ENCODE data around the gene RPS3. TPM values are rescaled to one million over a fixed set of nuclear protein-coding genes. Genes with fewer than 3 reads are reported as not detected.

The RPS3 gene
- total and polyA plus RNA-seq, 2 donors, result 961 to 2,414 TPM

- H3K27ac ChIP-seq (ENCODE audit: low read depth), result no peak overlapping the region
- DNase-seq (ENCODE audit: extremely low spot score), result no peak
- no peaks in the 10 kb centered on the region for H3K4me1 ChIP-seq (ENCODE audit: insufficient read depth)
- H3K4me3 ChIP-seq (ENCODE audit: low read depth, low read length), result no peak overlapping the region
- no peaks in the 10 kb centered on the region for H3K36me3 ChIP-seq (ENCODE audit: insufficient read depth)
- WGBS, result 89% methylated on average over 27 of the region's 27 CpGs
These were observed 41.9 kb downstream of the RPS3 start for GRCh38 chr11:75440960-75441803.

DNA sequence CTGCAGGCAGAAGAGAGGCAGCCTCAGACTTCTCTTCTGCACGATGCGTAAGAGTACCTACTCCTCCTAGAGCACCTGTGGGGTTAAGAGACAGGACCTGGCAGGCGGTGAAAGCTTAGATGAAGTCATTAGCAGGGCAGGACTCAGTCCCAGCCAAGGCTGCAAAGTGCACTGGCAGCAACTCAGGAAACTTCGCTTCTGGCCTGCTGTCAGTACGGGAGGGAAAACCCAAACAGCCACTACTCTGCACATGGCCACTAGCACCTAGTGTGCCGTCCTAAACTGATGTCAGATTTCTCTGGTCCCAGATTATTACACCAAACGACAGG, 42.5 kb downstream of the RPS3 start:
- DNase-seq (ENCODE audit: extremely low spot score), result no peak
- WGBS, result 78% methylated on average over 7 of the region's 7 CpGs
- Histone ChIP-seq H3K4me1 (ENCODE audit: insufficient read depth) (no peaks in the 10 kb centered on the region), H3K4me3 (ENCODE audit: low read depth, low read length) (no peak overlapping the region), H3K36me3 (ENCODE audit: insufficient read depth) (no peaks in the 10 kb centered on the region), H3K27ac (ENCODE audit: low read depth) (no peak overlapping the region)

GRCh38 chr11:75442161-75442885, 43.0 kb downstream of the RPS3 start:
- Histone ChIP-seq H3K4me3 (ENCODE audit: low read depth, low read length) (no peak overlapping the region), H3K4me1 (ENCODE audit: insufficient read depth) (no peaks in the 10 kb centered on the region), H3K36me3 (ENCODE audit: insufficient read depth) (no peaks in the 10 kb centered on the region), H3K27ac (ENCODE audit: low read depth) (no peak overlapping the region)
- WGBS, result 87% methylated on average over 15 of the region's 15 CpGs
- no peak for DNase-seq (ENCODE audit: extremely low spot score)

DNA sequence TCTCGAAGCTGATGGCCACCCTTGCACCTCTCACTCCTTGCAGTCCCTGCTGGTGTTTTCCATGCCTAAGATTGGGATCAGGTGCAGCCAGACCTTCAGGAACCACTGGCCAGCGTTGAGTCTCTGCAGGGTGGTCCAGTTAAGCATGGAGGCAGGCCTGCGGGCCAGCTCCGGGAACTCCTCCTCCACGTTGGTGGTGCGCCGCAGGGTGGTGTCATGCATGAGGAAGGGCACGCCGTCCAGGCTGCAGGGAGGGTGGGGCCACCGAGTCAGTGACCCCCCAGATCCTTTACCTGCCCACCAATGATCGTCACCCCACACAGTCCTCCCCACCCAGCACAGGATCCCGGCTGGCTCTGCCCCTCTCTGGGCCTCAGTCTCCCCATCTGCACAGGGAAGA, 43.7 kb downstream of the RPS3 start:
- no peak overlapping the region for H3K4me3 ChIP-seq (ENCODE audit: low read depth, low read length)
- no peaks in the 10 kb centered on the region for H3K36me3 ChIP-seq (ENCODE audit: insufficient read depth)
- H3K27ac ChIP-seq (ENCODE audit: low read depth), result no peak overlapping the region
- 85% methylated on average over 12 of the region's 12 CpGs for WGBS
- no peaks in the 10 kb centered on the region for H3K4me1 ChIP-seq (ENCODE audit: insufficient read depth)
- no peak for DNase-seq (ENCODE audit: extremely low spot score)

- H3K36me3 ChIP-seq (ENCODE audit: insufficient read depth), result no peaks in the 10 kb centered on the region
- no peak overlapping the region for H3K27ac ChIP-seq (ENCODE audit: low read depth)
- WGBS, result 7% methylated on average over 6 of the region's 6 CpGs
- no peak for DNase-seq (ENCODE audit: extremely low spot score)
- no peak overlapping the region for H3K4me3 ChIP-seq (ENCODE audit: low read depth, low read length)
- H3K4me1 ChIP-seq (ENCODE audit: insufficient read depth), result no peaks in the 10 kb centered on the region
These were observed 46.1 kb downstream of the RPS3 start for GRCh38 chr11:75445315-75445953.

DNA sequence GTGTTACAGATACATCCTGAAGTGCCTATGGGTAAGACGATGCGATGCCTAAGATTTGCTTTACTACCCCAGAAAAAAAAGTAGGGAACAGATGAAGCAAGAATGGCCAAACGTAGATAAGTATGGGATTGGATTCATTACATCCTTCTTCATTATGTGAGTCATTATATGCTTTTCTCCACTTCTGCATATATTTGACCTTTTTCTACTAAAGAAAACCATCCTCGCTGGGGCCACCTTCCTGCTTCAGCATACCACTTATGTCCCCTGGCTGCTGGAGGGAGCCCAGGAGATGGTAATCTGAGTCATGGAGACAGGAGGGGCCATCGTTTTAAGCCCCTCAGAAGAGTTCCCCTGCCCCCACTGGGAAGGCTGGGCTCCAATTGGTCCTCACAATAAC, 48.1 kb downstream of the RPS3 start:
- no peak for DNase-seq (ENCODE audit: extremely low spot score)
- H3K27ac ChIP-seq (ENCODE audit: low read depth), result no peak overlapping the region
- no peaks in the 10 kb centered on the region for H3K4me1 ChIP-seq (ENCODE audit: insufficient read depth)
- 75% methylated on average over 5 of the region's 5 CpGs for WGBS
- H3K36me3 ChIP-seq (ENCODE audit: insufficient read depth), result no peaks in the 10 kb centered on the region
- H3K4me3 ChIP-seq (ENCODE audit: low read depth, low read length), result no peak overlapping the region

DNA sequence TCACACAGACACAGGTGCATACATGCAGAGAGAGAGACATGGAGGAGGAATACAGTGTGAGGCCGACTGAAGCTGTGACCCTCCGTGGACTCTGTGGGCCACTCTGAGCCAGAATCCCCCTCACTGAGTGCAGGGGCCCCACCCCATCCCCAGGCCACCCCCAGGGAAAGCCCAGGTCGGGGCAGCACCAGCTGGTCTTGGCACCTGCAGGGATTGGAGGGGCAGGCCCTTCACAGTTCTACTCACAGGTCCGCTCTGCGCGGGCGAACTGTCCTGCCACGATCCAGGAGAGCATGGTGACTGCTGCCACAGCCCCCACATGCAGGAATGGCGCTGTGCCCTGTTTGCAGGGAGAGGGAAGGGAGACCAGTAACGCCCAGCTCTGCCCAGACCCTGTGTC, 50.0 kb downstream of the RPS3 start:
- H3K27ac ChIP-seq (ENCODE audit: low read depth), result no peak overlapping the region
- DNase-seq (ENCODE audit: extremely low spot score), result no peak

GRCh38 chr11:75449776-75450175, 50.5 kb downstream of the RPS3 start:
- H3K4me1 ChIP-seq (ENCODE audit: insufficient read depth), result no peaks in the 10 kb centered on the region

More for the DNA sequence above, 50.0 kb downstream of the RPS3 start:
- no peaks in the 10 kb centered on the region for H3K36me3 ChIP-seq (ENCODE audit: insufficient read depth)
- H3K4me3 ChIP-seq (ENCODE audit: low read depth, low read length), result no peak overlapping the region
- 94% methylated on average over 10 of the region's 10 CpGs for WGBS
- H3K4me1 ChIP-seq (ENCODE audit: insufficient read depth), result no peaks in the 10 kb centered on the region

GRCh38 chr11:75450236-75450635, 50.9 kb downstream of the RPS3 start:
- no peak overlapping the region for H3K27ac ChIP-seq (ENCODE audit: low read depth)
- 94% methylated on average over 7 of the region's 7 CpGs for WGBS
- H3K4me3 ChIP-seq (ENCODE audit: low read depth, low read length), result no peak overlapping the region
- H3K36me3 ChIP-seq (ENCODE audit: insufficient read depth), result no peaks in the 10 kb centered on the region
- DNase-seq (ENCODE audit: extremely low spot score), result no peak
- no peaks in the 10 kb centered on the region for H3K4me1 ChIP-seq (ENCODE audit: insufficient read depth)

More at GRCh38 chr11:75449776-75450175, 50.5 kb downstream of the RPS3 start:
- Histone ChIP-seq H3K36me3 (ENCODE audit: insufficient read depth) (no peaks in the 10 kb centered on the region), H3K4me3 (ENCODE audit: low read depth, low read length) (no peak overlapping the region), H3K27ac (ENCODE audit: low read depth) (no peak overlapping the region)
- DNase-seq (ENCODE audit: extremely low spot score), result no peak
- WGBS, result 93% methylated on average over 11 of the region's 11 CpGs

DNA sequence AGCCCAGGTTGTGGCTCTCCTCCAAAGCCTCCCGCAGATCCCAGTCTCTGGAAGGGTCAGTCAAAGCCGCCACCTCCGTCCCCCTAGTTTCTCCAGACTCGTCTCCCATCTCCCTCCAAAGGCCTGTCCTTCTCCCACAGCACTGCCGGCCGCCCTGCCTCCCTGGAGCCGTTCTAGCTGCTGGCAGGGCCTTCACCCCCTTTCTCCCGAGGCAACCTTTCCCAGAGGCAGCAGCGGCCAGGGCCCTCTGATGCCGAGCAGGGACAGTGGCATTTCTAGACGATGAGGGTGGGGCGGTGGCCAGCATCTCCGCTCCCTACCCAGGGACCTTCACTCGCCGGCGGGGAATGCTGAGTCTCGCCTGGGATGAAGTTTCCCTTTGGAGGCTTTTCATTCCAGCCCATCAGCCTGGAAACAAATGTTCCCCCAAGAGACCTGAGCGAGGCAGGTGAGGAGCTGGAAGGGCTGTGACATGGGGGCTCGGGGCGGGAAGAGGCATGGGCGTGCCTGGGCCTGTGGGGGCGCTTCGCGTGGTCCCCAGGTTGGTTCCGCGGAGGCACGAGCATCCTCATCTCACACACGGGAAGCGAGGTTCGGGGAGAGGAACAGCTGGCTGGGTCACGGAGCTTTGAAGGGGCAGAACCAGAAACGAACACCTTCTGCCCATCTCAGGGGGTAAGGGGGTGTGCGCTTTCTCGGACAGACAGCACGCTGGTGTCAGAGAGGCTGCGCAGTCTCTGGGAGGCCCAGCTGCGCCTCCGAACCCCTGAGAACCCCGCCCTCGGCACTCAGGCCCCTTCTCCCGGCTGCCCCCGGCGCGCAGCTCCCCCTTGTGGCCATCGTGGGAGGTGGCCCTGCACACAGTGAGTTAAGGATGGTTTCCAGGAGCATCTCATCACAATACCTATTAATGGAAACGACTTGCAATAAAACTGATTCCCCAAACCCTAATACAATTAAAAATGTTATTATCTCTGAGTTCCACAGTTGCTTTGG, 51.8 kb downstream of the RPS3 start:
- WGBS, result 68% methylated on average over 46 of the region's 46 CpGs
- Histone ChIP-seq H3K4me3 (ENCODE audit: low read depth, low read length) (no peak overlapping the region), H3K27ac (ENCODE audit: low read depth) (no peak overlapping the region), H3K36me3 (ENCODE audit: insufficient read depth) (no peaks in the 10 kb centered on the region), H3K4me1 (ENCODE audit: insufficient read depth) (no peaks in the 10 kb centered on the region)
- DNase-seq (ENCODE audit: extremely low spot score), result no peak

GRCh38 chr11:75453916-75454655, 54.8 kb downstream of the RPS3 start:
- H3K4me3 ChIP-seq (ENCODE audit: low read depth, low read length), result no peak overlapping the region
- H3K36me3 ChIP-seq (ENCODE audit: insufficient read depth), result no peaks in the 10 kb centered on the region
- H3K4me1 ChIP-seq (ENCODE audit: insufficient read depth), result no peaks in the 10 kb centered on the region
- H3K27ac ChIP-seq (ENCODE audit: low read depth), result no peak overlapping the region
- no peak for DNase-seq (ENCODE audit: extremely low spot score)
- 43% methylated on average over 9 of the region's 9 CpGs for WGBS

GRCh38 chr11:75454987-75455386, 55.7 kb downstream of the RPS3 start:
- no peak for DNase-seq (ENCODE audit: extremely low spot score)
- Histone ChIP-seq H3K4me1 (ENCODE audit: insufficient read depth) (no peaks in the 10 kb centered on the region), H3K36me3 (ENCODE audit: insufficient read depth) (no peaks in the 10 kb centered on the region), H3K27ac (ENCODE audit: low read depth) (no peak overlapping the region), H3K4me3 (ENCODE audit: low read depth, low read length) (no peak overlapping the region)
- WGBS, result 88% methylated on average over 5 of the region's 5 CpGs

Measured in urinary bladder (tissue), 4 donors.